Muscle layer of colon (tissue), 2 donors: ENCODE measurements around the gene MYOZ2.

Experiments
- H3K27ac ChIP-seq: one replicate; pipeline ENCODE4 v1.7.0; 2013; ENCODE audit warnings: low read depth, mild to moderate bottlenecking, low read length, moderate library complexity
- H3K27me3 ChIP-seq, 2 donors: one replicate each; pipeline ENCODE4 v1.7.0; 2013; ENCODE audit warnings: low read length in 2 of 2, mild to moderate bottlenecking in 2 of 2; ENCODE audit not compliant: insufficient read depth in 2 of 2, control insufficient read depth in 1 of 2
- H3K36me3 ChIP-seq: one replicate; pipeline ENCODE4 v1.7.0; 2013; ENCODE audit warnings: mild to moderate bottlenecking, low read length; ENCODE audit not compliant: insufficient read depth
- H3K4me1 ChIP-seq: one replicate; pipeline ENCODE4 v1.7.0; 2013; ENCODE audit warnings: mild to moderate bottlenecking, low read length; ENCODE audit not compliant: insufficient read depth
- H3K4me3 ChIP-seq, 2 donors: one replicate each; pipeline ENCODE4 v1.7.0; 2013; ENCODE audit warnings: low read length in 2 of 2, low read depth in 1 of 2, mild to moderate bottlenecking in 1 of 2, moderate library complexity in 1 of 2
- H3K9ac ChIP-seq: one replicate; pipeline ENCODE4 v1.7.0; 2013; ENCODE audit warnings: low read length
- H3K9me3 ChIP-seq: one replicate; pipeline ENCODE4 v1.7.0; 2013; ENCODE audit warnings: mild to moderate bottlenecking, low read length
- donor health status: abdominal sarcoma.
- donor health status: Adenocarcinoma of cecum.

The MYOZ2 gene

GRCh38 chr4:119106036-119107000 lies 29.3 kb upstream of the MYOZ2 start:
- no peaks in the 10 kb centered on the region for H3K27me3 ChIP-seq
- no peak overlapping the region for H3K4me3 ChIP-seq
- H3K36me3 ChIP-seq = no peaks in the 10 kb centered on the region
- H3K9me3 ChIP-seq = no peaks in the 10 kb centered on the region
- H3K27ac ChIP-seq = no peak overlapping the region
- H3K9ac ChIP-seq = no peak overlapping the region
- no peaks in the 10 kb centered on the region for H3K4me1 ChIP-seq

- H3K9me3 ChIP-seq = no peaks in the 10 kb centered on the region
- no peaks in the 10 kb centered on the region for H3K36me3 ChIP-seq
- no peaks in the 10 kb centered on the region for H3K4me1 ChIP-seq
- H3K9ac ChIP-seq = no peak overlapping the region
- no peaks in the 10 kb centered on the region for H3K27me3 ChIP-seq
- no peak overlapping the region for H3K27ac ChIP-seq
- no peak overlapping the region for H3K4me3 ChIP-seq
Observed at GRCh38 chr4:119110121-119110520, 25.5 kb upstream of the MYOZ2 start.

GRCh38 chr4:119111296-119111695 lies 24.3 kb upstream of the MYOZ2 start:
- Histone ChIP-seq H3K9ac (no peak overlapping the region), H3K27ac (no peak overlapping the region), H3K4me1 (no peaks in the 10 kb centered on the region), H3K27me3 (no peaks in the 10 kb centered on the region), H3K36me3 (no peaks in the 10 kb centered on the region), H3K9me3 (no peaks in the 10 kb centered on the region), H3K4me3 (no peak overlapping the region)

DNA sequence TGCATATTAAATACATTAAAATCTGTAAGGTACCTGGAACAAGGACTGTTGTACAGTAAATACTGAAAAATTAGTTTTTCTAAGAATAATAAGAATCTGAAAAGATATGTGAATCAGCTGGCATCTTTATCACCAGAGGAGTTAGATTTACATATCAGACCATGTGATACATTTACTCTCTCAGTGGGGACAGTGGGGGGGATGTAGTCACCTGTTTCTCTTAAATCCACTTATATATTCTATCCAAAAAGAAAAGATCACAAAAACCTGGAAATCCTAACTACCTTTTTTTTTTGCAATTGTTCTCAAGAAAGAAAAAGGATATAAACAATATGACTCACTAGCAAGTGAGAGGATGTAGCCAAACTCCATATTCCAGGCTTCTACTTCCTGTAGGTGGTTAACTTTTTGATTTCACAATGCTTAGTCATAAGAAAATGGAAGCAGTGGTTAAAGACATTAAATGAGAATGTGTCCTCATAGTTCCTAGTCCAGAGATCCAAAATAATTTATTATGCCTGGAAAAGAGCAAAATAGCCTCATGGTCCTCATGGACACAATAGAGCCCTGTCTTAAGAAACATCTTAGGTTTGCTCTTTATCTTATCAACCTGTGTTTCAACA lies 22.5 kb upstream of the MYOZ2 start:
- Histone ChIP-seq H3K27ac (no peak overlapping the region), H3K4me3 (no peak overlapping the region)

DNA sequence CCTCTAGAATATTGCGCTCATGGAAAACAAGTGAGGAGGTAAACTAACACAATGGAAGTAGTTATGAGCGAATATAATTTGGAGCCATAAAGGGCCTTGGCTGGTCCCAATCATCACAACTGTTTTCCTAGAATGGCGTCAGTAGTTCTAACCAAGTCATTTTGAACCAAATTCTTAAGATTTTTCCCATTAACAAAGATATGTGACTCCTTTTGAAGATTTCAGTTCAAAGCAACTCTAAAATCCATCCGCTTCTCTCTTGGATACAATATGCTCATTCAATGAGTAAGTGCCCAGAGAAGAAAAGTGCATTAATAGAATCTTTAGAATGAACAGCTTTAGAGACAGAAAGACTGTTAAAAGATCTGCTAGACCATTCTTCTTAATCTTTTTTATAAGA lies 19.6 kb upstream of the MYOZ2 start:
- no peaks in the 10 kb centered on the region for H3K4me1 ChIP-seq
- H3K36me3 ChIP-seq = no peaks in the 10 kb centered on the region
- H3K9ac ChIP-seq = no peak overlapping the region
- H3K27ac ChIP-seq = no peak overlapping the region
- no peaks in the 10 kb centered on the region for H3K27me3 ChIP-seq
- H3K4me3 ChIP-seq = no peak overlapping the region
- no peaks in the 10 kb centered on the region for H3K9me3 ChIP-seq

More for the DNA sequence above, 22.5 kb upstream of the MYOZ2 start:
- no peaks in the 10 kb centered on the region for H3K27me3 ChIP-seq
- H3K9me3 ChIP-seq = no peaks in the 10 kb centered on the region
- no peak overlapping the region for H3K9ac ChIP-seq
- no peaks in the 10 kb centered on the region for H3K4me1 ChIP-seq
- H3K36me3 ChIP-seq = no peaks in the 10 kb centered on the region

DNA sequence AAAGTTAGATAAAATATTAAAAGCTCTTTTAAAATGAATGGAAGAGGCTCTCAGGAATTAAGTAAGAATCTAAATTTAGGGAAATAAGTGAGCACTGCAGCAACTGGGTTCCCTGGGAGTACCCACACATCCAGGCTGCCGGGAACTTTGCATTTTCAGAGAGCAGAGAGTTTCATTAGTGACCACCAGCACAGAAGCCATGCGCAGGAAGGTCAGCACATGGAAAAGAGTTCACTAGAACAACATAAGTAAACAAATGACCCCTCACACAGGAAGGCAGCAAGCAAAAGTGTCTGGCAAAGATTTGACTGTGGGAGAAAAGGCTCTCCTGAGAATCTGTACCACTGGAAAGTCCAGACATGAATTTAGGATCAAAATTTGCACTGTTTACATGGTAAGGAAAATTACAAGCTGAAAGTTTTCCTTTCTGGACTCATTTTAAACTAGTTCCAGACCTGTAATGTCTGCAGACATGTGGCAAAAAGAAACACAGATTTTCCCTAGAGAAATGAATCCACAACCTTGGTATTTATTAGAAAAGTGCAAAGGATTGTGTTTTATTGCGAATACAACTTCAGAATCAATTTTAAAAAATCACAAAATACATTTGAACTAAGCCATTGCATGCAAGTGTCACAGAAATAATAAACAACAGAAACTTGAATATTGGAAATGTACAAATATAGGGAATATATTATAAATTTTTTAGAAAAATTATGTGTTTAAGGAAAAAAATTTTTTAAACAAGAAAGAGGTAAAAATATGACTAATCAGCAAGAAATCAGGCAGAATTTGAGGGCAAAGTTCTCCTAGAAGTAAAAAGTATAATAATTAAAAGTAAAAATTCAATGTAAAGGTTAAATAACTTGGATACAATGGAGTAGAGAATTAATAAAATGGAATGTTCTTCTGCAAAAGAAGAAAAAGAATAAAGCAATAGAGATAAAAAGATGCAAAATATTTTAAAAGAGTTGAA lies 18.4 kb upstream of the MYOZ2 start:
- no peak overlapping the region for H3K4me3 ChIP-seq
- no peaks in the 10 kb centered on the region for H3K9me3 ChIP-seq
- H3K4me1 ChIP-seq = no peaks in the 10 kb centered on the region
- H3K36me3 ChIP-seq = no peaks in the 10 kb centered on the region
- H3K9ac ChIP-seq = no peak overlapping the region
- no peak overlapping the region for H3K27ac ChIP-seq
- no peaks in the 10 kb centered on the region for H3K27me3 ChIP-seq

GRCh38 chr4:119118397-119118796 lies 17.2 kb upstream of the MYOZ2 start:
- Histone ChIP-seq H3K9me3 (no peaks in the 10 kb centered on the region), H3K27me3 (no peaks in the 10 kb centered on the region), H3K36me3 (no peaks in the 10 kb centered on the region), H3K27ac (no peak overlapping the region), H3K4me1 (no peaks in the 10 kb centered on the region), H3K4me3 (no peak overlapping the region), H3K9ac (no peak overlapping the region)

- no peaks in the 10 kb centered on the region for H3K27me3 ChIP-seq
- H3K27ac ChIP-seq = no peak overlapping the region
- no peak overlapping the region for H3K4me3 ChIP-seq
- H3K9ac ChIP-seq = no peak overlapping the region
- H3K36me3 ChIP-seq = no peaks in the 10 kb centered on the region
- H3K9me3 ChIP-seq = no peaks in the 10 kb centered on the region
- H3K4me1 ChIP-seq = no peaks in the 10 kb centered on the region
Observed at GRCh38 chr4:119124352-119124751, 11.3 kb upstream of the MYOZ2 start.

- Histone ChIP-seq H3K4me1 (no peaks in the 10 kb centered on the region), H3K36me3 (no peaks in the 10 kb centered on the region), H3K4me3 (no peak overlapping the region), H3K9ac (no peak overlapping the region), H3K27ac (no peak overlapping the region), H3K27me3 (no peaks in the 10 kb centered on the region), H3K9me3 (no peaks in the 10 kb centered on the region)
Observed at GRCh38 chr4:119125931-119126330, 9.7 kb upstream of the MYOZ2 start.

DNA sequence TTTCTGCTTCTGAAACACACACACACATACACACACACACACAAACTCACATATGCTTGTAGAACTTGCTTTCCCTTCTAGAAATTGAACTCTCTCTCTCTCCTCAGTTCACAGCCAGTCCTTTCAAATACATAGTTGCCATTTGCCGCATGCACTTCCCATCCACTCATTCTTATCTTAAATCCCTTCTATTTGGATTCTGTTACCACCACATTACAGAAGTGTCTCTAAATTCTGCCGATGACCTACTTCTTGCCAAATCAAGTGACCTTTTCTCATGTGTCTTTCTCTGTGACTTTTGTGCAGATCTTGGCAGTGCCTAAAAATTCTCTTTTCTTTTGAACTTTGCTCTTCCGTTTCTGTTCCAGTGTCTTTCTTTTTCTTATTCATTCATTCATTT lies 7.5 kb upstream of the MYOZ2 start:
- no peak overlapping the region for H3K9ac ChIP-seq
- no peak overlapping the region for H3K27ac ChIP-seq
- H3K4me1 ChIP-seq = no peaks in the 10 kb centered on the region
- no peaks in the 10 kb centered on the region for H3K36me3 ChIP-seq
- H3K9me3 ChIP-seq = no peaks in the 10 kb centered on the region
- no peaks in the 10 kb centered on the region for H3K27me3 ChIP-seq
- H3K4me3 ChIP-seq = no peak overlapping the region
